Measurements from ENCODE around the gene ZNF263. TPM values are rescaled to one million over a fixed set of nuclear protein-coding genes. Genes with fewer than 3 reads are reported as not detected.

ZNF263 gene
- total and polyA plus RNA-seq, 9 of the 15 experiments (the other 6 are each of a cell fraction or from before 2014, with no cell fraction given): 4.6 to 48.3 (median 31.8) TPM

- Histone ChIP-seq H3K4me2 (ENCODE audit: insufficient read depth, low read length) (no peak overlapping the region; the same call in 1 of the 2 replicates), H2AFZ (ENCODE audit: low read depth, low read length) (peak overlapping the region; percentile 5; the same call in 1 of the 2 replicates), H3K36me3 (ENCODE audit: control insufficient read depth, insufficient read depth, low read length) (peaks cover 27% of the 10 kb centered on the region), H3K9me3 (replicated peaks; ENCODE audit: control insufficient read depth, insufficient read depth, low read depth, low read length) (peaks cover 4% of the 10 kb centered on the region; the same call in 1 of the 2 replicates), H3K79me2 (ENCODE audit: control insufficient read depth, insufficient read depth, low read length) (peaks cover 16% of the 10 kb centered on the region), H3K9ac (ENCODE audit: insufficient read depth in 1 of 2, low read depth in 2 of 2, low read length in 2 of 2) (no peak overlapping the region), H3K9me1 (ENCODE audit: control insufficient read depth, insufficient read depth, low read length) (no peaks in the 10 kb centered on the region), H3K27me3 (ENCODE audit: control insufficient read depth in 2 of 2, insufficient read depth in 2 of 2, low read length in 2 of 2) (peaks cover under 1 to 3% of the 10 kb centered on the region in 2 experiments; a peak in 1 of 5 replicates), H3K27ac (ENCODE audit: extremely low read depth, low read depth, low read length) (no peak overlapping the region), H3K4me3 (no peak overlapping the region), H4K20me1 (replicated peaks; ENCODE audit: control insufficient read depth, insufficient read depth, low read length) (no peaks in the 10 kb centered on the region), H3K4me1 (replicated peaks in 1 of 2; ENCODE audit: control insufficient read depth in 2 of 2, insufficient read depth in 2 of 2, low read length in 2 of 2) (peaks cover 6 to 12% of the 10 kb centered on the region in 2 experiments; a peak in 4 of 5 replicates)
- intact Hi-C loops (cut with micrococcal nuclease): no loop called here
- ATAC-seq (peak; percentile 59), DNase-seq (ENCODE audit: extremely low read depth in 1 of 4, low spot score in 3 of 4) (peak; percentile 66 to 83 (median 72)), FAIRE-seq (peak; percentile 35)
- WGBS (ENCODE audit: insufficient coverage, low coverage, missing lambda C conversion rate): 51% methylated on average over 28 of the region's 29 CpGs
- BruUV-seq (replicated peaks): no TSS peak
- ChIA-PET CTCF (ENCODE audit: low intra/inter-chr PET ratio) (no interaction called here), POLR2A (interaction anchor here (1.0 to 1.3 kb wide), 3 partner anchors 11 to 47 kb away, joined by 3 read pairs; partner anchors contain the start of gene ZNF263)
- in situ Hi-C loops (cut with MboI): no loop called here
- TF ChIP-seq DPF2 (IDR thresholded peaks at IDR 0.05) (no peak), TEAD4 (IDR thresholded peaks at IDR 0.05; ENCODE audit: low read length) (peak; percentile 13; the same call in 1 of the 2 replicates), TEAD4 (CRISPR knock-in tag; IDR thresholded peaks at IDR 0.05; ENCODE audit: borderline replicate concordance) (no peak), BCOR (IDR thresholded peaks at IDR 0.05) (no peak), TGIF2 (CRISPR knock-in tag; IDR thresholded peaks at IDR 0.05) (no peak), KHSRP (IDR thresholded peaks at IDR 0.05) (no peak), ZBTB40 (IDR thresholded peaks at IDR 0.05) (peak; percentile 45; the same call in 1 of the 2 replicates), ZBTB40 (CRISPR knock-in tag; IDR thresholded peaks at IDR 0.05) (no peak), ZNF124 (CRISPR knock-in tag; IDR thresholded peaks at IDR 0.05) (no peak), ZNF639 (CRISPR knock-in tag; conservative IDR thresholded peaks at IDR 0.05 in 1 of 2, IDR thresholded peaks at IDR 0.05 in 1 of 2) (no peak), YBX1 (IDR thresholded peaks at IDR 0.05) (no peak), EZH2 (IDR thresholded peaks at IDR 0.05; ENCODE audit: borderline replicate concordance, low read depth, low read length) (no peak)
These were observed 47.2 kb upstream of the ZNF263 start for GRCh38 chr16:3235856-3236669.
